Activated naive CD4-positive, alpha-beta T cell treated with anti-CD3 and anti-CD28 coated beads for 36 hours (primary cell): ENCODE measurements around the gene TMEM45A. TPM values are rescaled to one million over a fixed set of nuclear protein-coding genes. Genes with fewer than 3 reads are reported as not detected.
"Not testable (repeated sequence)": the region's sequence is repeated elsewhere in the genome, so short reads cannot be mapped to it uniquely, and the experiment has no call there.

Experiments used
- CTCF ChIA-PET: fragments of 350-600 bp; sonication (Branson Sonifier 250); formaldehyde crosslinking; loops from one replicate; lab custom pipeline; 2021; ENCODE audit warnings: antibody characterized with exemption; lab: Charles Lee
- DNase-seq: peaks from one replicate; pipeline ENCODE4 v3.0.0-alpha.2; 2020
- H3K27ac Mint-ChIP-seq: one replicate; pipeline ENCODE4 v1.8.0; 2021; ENCODE audit warnings: mild to moderate bottlenecking, mixed read lengths
- H3K27me3 Mint-ChIP-seq: one replicate; pipeline ENCODE4 v1.8.0; 2021; ENCODE audit warnings: low read depth, mixed read lengths
- H3K36me3 Mint-ChIP-seq: one replicate; pipeline ENCODE4 v1.8.0; 2021; ENCODE audit warnings: low read depth, mixed read lengths
- H3K4me1 Mint-ChIP-seq: one replicate; pipeline ENCODE4 v1.8.0; 2021; ENCODE audit warnings: low read depth, mixed read lengths
- H3K4me3 Mint-ChIP-seq: one replicate; pipeline ENCODE4 v1.8.0; 2021; ENCODE audit warnings: mild to moderate bottlenecking, moderate library complexity, mixed read lengths
- H3K9me3 Mint-ChIP-seq: one replicate; pipeline ENCODE4 v1.8.0; 2021; ENCODE audit warnings: mixed read lengths
- intact Hi-C: fragments of 100-400 bp; cut with micrococcal nuclease; formaldehyde crosslinking; loops from one replicate; pipeline ENCODE4 v1.15.1; 2023
- total RNA-seq, 2 experiments: library from RNA; stranded (reverse); gene quantifications; one replicate each; pipeline ENCODE4 v1.2.3, GENCODE V29; 2021

The TMEM45A gene
- total RNA-seq, 2 experiments from 2014 or later = 0.21 to 0.22 TPM

- CTCF ChIA-PET = interaction anchor here (0.7 kb wide), 2 partner anchors 25 to 102 kb away, joined by 3 read pairs; no protein-coding TSS in a partner anchor
- Mint-ChIP-seq H3K4me3 (no peak overlapping the region), H3K36me3 (no peaks in the 10 kb centered on the region), H3K4me1 (peaks cover 3% of the 10 kb centered on the region), H3K27me3 (no peaks in the 10 kb centered on the region), H3K9me3 (no peaks in the 10 kb centered on the region), H3K27ac (no peak overlapping the region)
- intact Hi-C loops = no loop called here
- no peak for DNase-seq
Measured at GRCh38 chr3:100489118-100489517, 3.3 kb upstream of the TMEM45A start.

GRCh38 chr3:100496711-100497261 lies 4.4 kb downstream of the TMEM45A start:
- CTCF ChIA-PET = no interaction called here
- H3K4me1 Mint-ChIP-seq = peaks cover 3% of the 10 kb centered on the region

GRCh38 chr3:100499651-100500050 lies 7.2 kb downstream of the TMEM45A start:
- CTCF ChIA-PET = interaction anchor here (0.7 kb wide), 2 partner anchors 345 to 1116 kb away, joined by 3 read pairs; no protein-coding TSS in a partner anchor
- Mint-ChIP-seq H3K4me3 (no peak overlapping the region), H3K27ac (no peak overlapping the region), H3K27me3 (peaks cover 16% of the 10 kb centered on the region), H3K9me3 (no peaks in the 10 kb centered on the region), H3K4me1 (no peaks in the 10 kb centered on the region), H3K36me3 (no peaks in the 10 kb centered on the region)
- DNase-seq = no peak
- intact Hi-C loops = no loop called here

More at GRCh38 chr3:100496711-100497261, 4.4 kb downstream of the TMEM45A start:
- no peak overlapping the region for H3K4me3 Mint-ChIP-seq
- no peaks in the 10 kb centered on the region for H3K9me3 Mint-ChIP-seq
- intact Hi-C loops = no loop called here
- H3K27me3 Mint-ChIP-seq = peaks cover 6% of the 10 kb centered on the region
- H3K27ac Mint-ChIP-seq = no peak overlapping the region
- DNase-seq = no peak
- H3K36me3 Mint-ChIP-seq = no peaks in the 10 kb centered on the region

GRCh38 chr3:100500320-100500880 lies 8.0 kb downstream of the TMEM45A start:
- no peaks in the 10 kb centered on the region for H3K36me3 Mint-ChIP-seq

GRCh38 chr3:100503448-100503847 lies 11.0 kb downstream of the TMEM45A start:
- Mint-ChIP-seq H3K4me3 (no peak overlapping the region), H3K4me1 (no peaks in the 10 kb centered on the region), H3K9me3 (no peaks in the 10 kb centered on the region), H3K27ac (no peak overlapping the region), H3K27me3 (peaks cover 32% of the 10 kb centered on the region), H3K36me3 (no peaks in the 10 kb centered on the region)
- CTCF ChIA-PET = no interaction called here
- intact Hi-C loops = no loop called here
- no peak for DNase-seq

More at GRCh38 chr3:100500320-100500880, 8.0 kb downstream of the TMEM45A start:
- no peak overlapping the region for H3K27ac Mint-ChIP-seq
- CTCF ChIA-PET = no interaction called here
- intact Hi-C loops = no loop called here
- no peak overlapping the region for H3K4me3 Mint-ChIP-seq
- H3K27me3 Mint-ChIP-seq = peaks cover 20% of the 10 kb centered on the region
- no peaks in the 10 kb centered on the region for H3K9me3 Mint-ChIP-seq
- H3K4me1 Mint-ChIP-seq = no peaks in the 10 kb centered on the region
- no peak for DNase-seq

GRCh38 chr3:100506355-100506754 lies 13.9 kb downstream of the TMEM45A start:
- CTCF ChIA-PET = interaction anchor here (2.0 kb wide), 1 partner anchor 18 kb away, joined by 5 read pairs; no protein-coding TSS in a partner anchor
- no peak overlapping the region for H3K4me3 Mint-ChIP-seq
- no peaks in the 10 kb centered on the region for H3K9me3 Mint-ChIP-seq
- H3K4me1 Mint-ChIP-seq = no peaks in the 10 kb centered on the region
- intact Hi-C loops = no loop called here
- DNase-seq = no peak
- peaks cover 42% of the 10 kb centered on the region for H3K27me3 Mint-ChIP-seq
- no peak overlapping the region for H3K27ac Mint-ChIP-seq
- H3K36me3 Mint-ChIP-seq = no peaks in the 10 kb centered on the region

GRCh38 chr3:100509818-100510217 lies 17.4 kb downstream of the TMEM45A start:
- DNase-seq, H3K36me3 Mint-ChIP-seq, H3K4me1 Mint-ChIP-seq, H3K4me3 Mint-ChIP-seq, CTCF ChIA-PET, H3K9me3 Mint-ChIP-seq, intact Hi-C loops, H3K27ac Mint-ChIP-seq: not testable (repeated sequence)
- H3K27me3 Mint-ChIP-seq = peaks cover 31% of the 10 kb centered on the region

- no peak overlapping the region for H3K27ac Mint-ChIP-seq
- no peaks in the 10 kb centered on the region for H3K36me3 Mint-ChIP-seq
- intact Hi-C loops = no loop called here
- H3K9me3 Mint-ChIP-seq = no peaks in the 10 kb centered on the region
- CTCF ChIA-PET = interaction anchor here (0.6 kb wide), 1 partner anchor 29 kb away, joined by 3 read pairs; no protein-coding TSS in a partner anchor
- DNase-seq = no peak
- no peaks in the 10 kb centered on the region for H3K4me1 Mint-ChIP-seq
- no peaks in the 10 kb centered on the region for H3K27me3 Mint-ChIP-seq
- H3K4me3 Mint-ChIP-seq = no peak overlapping the region
Measured at GRCh38 chr3:100516232-100516631, 23.8 kb downstream of the TMEM45A start.

GRCh38 chr3:100516838-100517237 lies 24.4 kb downstream of the TMEM45A start:
- DNase-seq = no peak
- H3K4me3 Mint-ChIP-seq = no peak overlapping the region
- H3K9me3 Mint-ChIP-seq = no peaks in the 10 kb centered on the region
- CTCF ChIA-PET = no interaction called here
- H3K36me3 Mint-ChIP-seq = no peaks in the 10 kb centered on the region
- no peak overlapping the region for H3K27ac Mint-ChIP-seq
- H3K4me1 Mint-ChIP-seq = no peaks in the 10 kb centered on the region
- no peaks in the 10 kb centered on the region for H3K27me3 Mint-ChIP-seq
- intact Hi-C loops = no loop called here

- no peak overlapping the region for H3K4me3 Mint-ChIP-seq
- no peaks in the 10 kb centered on the region for H3K4me1 Mint-ChIP-seq
- H3K27ac Mint-ChIP-seq = no peak overlapping the region
- CTCF ChIA-PET = no interaction called here
- no peaks in the 10 kb centered on the region for H3K27me3 Mint-ChIP-seq
- no peaks in the 10 kb centered on the region for H3K36me3 Mint-ChIP-seq
- intact Hi-C loops = no loop called here
- H3K9me3 Mint-ChIP-seq = no peaks in the 10 kb centered on the region
- DNase-seq = no peak
Measured at GRCh38 chr3:100517276-100517675, 24.9 kb downstream of the TMEM45A start.

GRCh38 chr3:100518244-100518643 lies 25.8 kb downstream of the TMEM45A start:
- Mint-ChIP-seq H3K9me3 (no peaks in the 10 kb centered on the region), H3K36me3 (no peaks in the 10 kb centered on the region), H3K27ac (no peak overlapping the region), H3K4me3 (no peak overlapping the region), H3K27me3 (no peaks in the 10 kb centered on the region), H3K4me1 (no peaks in the 10 kb centered on the region)
- DNase-seq = no peak
- intact Hi-C loops = no loop called here
- CTCF ChIA-PET = no interaction called here

GRCh38 chr3:100518983-100519382 lies 26.6 kb downstream of the TMEM45A start:
- CTCF ChIA-PET = no interaction called here
- Mint-ChIP-seq H3K4me1 (no peaks in the 10 kb centered on the region), H3K36me3 (no peaks in the 10 kb centered on the region), H3K9me3 (no peaks in the 10 kb centered on the region), H3K4me3 (no peak overlapping the region), H3K27ac (no peak overlapping the region), H3K27me3 (no peaks in the 10 kb centered on the region)
- no peak for DNase-seq
- intact Hi-C loops = no loop called here

- Mint-ChIP-seq H3K4me1 (no peaks in the 10 kb centered on the region), H3K36me3 (no peaks in the 10 kb centered on the region), H3K9me3 (no peaks in the 10 kb centered on the region), H3K27me3 (peaks cover 2% of the 10 kb centered on the region), H3K4me3 (no peak overlapping the region), H3K27ac (no peak overlapping the region)
- intact Hi-C loops = no loop called here
- CTCF ChIA-PET = interaction anchor here (0.8 kb wide), 1 partner anchor 58 kb away, joined by 3 read pairs; no protein-coding TSS in a partner anchor
- DNase-seq = no peak
Measured at GRCh38 chr3:100521439-100521845, 29.0 kb downstream of the TMEM45A start.
